ENCODE measurements around the gene GPC6.
A peak's percentile ranks its signal among the peaks of the same experiment; 100 is the strongest.

GPC6 gene

DNA sequence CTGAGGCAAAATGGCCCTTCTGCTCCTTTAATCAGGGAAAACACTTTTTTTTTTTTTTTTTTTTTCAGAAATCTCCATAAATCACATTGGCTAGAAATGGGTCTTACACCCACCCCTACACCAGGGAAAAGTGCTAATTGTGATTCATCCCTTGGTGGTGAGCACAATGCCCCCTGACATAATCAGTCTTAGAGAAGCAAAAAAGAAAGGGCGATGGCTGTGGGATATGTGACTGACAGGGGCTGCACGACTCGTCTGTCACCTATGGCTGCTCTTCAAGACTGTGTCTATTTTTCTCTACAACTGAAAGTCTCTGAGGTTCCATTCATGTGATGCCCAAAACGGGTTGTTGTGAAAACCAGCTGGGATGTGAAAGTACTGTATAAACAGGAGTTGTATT lies 3.6 kb upstream of the GPC6 start:
- no peak overlapping the region for H3K4me3 ChIP-seq (ENCODE audit: low read depth, low read length)
- no peak for DNase-seq (ENCODE audit: low read depth)
- TF ChIP-seq CTCF (conservative IDR thresholded peaks at IDR 0.05; ENCODE audit: low read depth, low read length), result no peak

GRCh38 chr13:93224535-93224934 lies 2.1 kb upstream of the GPC6 start:
- no peak overlapping the region for H3K4me3 ChIP-seq (ENCODE audit: low read depth, low read length)
- peak; percentile 38 for DNase-seq (ENCODE audit: low read depth)
- TF ChIP-seq CTCF (conservative IDR thresholded peaks at IDR 0.05; ENCODE audit: low read depth, low read length), result no peak

GRCh38 chr13:93225610-93226009 lies 997 bp upstream of the GPC6 start:
- no peak for TF ChIP-seq CTCF (conservative IDR thresholded peaks at IDR 0.05; ENCODE audit: low read depth, low read length)
- peak overlapping the region; percentile 88 for H3K4me3 ChIP-seq (ENCODE audit: low read depth, low read length)
- DNase-seq (ENCODE audit: low read depth), result no peak

DNA sequence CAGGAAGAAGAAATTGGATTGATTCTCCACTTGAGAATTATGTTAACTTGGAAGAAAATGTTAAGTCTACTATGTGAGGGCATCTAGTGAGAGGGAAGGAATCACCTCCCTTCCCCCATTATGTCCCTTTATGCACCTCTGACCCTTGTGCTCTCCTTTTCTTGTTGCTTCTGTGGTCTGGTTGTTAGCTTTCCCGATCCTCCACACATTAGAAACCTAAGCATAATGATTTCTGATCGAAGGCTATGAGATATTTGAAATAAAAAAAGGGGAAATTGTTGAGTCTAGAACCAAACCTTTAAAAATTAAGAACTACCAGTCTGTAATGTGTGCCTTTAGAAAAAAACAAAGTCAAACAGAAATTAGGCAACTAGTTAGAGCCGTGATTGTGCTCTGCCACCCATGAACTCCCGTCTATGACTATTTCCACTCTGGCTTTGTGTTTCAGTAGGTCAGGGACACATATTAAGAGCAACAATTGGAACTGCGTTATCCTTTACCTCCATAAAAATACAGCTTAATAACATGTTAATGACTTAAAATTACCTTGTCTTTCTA lies 463 bp upstream of the GPC6 start:
- no peak for TF ChIP-seq CTCF (conservative IDR thresholded peaks at IDR 0.05; ENCODE audit: low read depth, low read length)
- peak overlapping the region; percentile 88 for H3K4me3 ChIP-seq (ENCODE audit: low read depth, low read length)
- no peak for DNase-seq (ENCODE audit: low read depth)

DNA sequence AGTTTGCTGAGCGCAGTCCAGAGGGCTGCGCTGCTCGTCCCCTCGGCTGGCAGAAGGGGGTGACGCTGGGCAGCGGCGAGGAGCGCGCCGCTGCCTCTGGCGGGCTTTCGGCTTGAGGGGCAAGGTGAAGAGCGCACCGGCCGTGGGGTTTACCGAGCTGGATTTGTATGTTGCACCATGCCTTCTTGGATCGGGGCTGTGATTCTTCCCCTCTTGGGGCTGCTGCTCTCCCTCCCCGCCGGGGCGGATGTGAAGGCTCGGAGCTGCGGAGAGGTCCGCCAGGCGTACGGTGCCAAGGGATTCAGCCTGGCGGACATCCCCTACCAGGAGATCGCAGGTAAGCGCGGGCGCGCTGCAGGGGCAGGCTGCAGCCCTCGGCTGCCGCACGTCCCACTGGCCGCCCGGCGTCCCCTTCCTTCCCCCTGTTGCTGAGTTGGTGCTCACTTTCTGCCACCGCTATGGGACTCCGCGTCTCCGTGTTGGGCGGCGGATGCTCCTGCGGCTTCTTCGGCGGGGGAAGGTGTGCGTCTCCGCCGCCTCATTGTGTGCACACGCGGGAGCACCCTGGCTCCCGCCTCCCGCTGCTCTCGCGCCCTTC lies 772 bp downstream of the GPC6 start:
- TF ChIP-seq CTCF (conservative IDR thresholded peaks at IDR 0.05; ENCODE audit: low read depth, low read length), result peak; percentile 23
- peak; percentile 65 for DNase-seq (ENCODE audit: low read depth)
- peak overlapping the region; percentile 88 for H3K4me3 ChIP-seq (ENCODE audit: low read depth, low read length)

DNA sequence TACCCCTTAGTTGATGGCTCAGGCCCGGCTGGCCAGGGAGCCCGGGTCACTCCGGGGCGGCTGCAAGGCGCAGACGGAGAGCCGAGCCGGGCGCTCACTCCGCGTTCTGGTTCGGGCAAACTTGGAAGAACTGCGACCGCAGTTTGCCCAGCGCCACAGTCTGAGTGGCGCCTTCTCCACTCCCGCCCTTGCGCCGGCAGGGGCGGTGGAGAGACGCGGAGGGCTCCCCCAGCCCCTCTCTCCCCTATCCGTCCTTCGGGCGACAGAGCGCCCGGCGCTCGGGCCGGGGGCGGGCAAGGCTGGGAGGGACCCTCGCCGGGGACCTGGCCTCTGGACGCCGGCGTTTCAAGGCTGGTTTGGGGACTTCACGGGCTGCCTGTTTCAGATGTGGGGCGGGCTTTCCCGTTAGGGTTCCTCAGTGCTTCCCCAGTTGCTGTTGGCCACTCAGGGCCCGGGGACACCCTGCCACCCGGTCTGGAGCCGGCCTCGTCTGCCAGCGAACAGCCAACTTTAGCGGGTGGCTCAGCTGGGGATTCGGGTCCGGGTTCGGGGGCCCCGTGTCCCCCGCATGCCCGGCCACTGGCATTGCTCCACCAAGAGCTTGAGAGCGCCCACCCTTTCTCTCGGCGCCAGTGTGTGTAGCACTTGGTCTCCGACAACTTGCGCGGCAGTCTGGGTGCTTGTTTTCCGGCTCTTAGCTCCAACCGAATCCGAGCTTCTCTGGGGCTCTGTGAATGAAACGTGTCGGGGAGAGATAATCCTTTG lies 1.5 kb downstream of the GPC6 start:
- TF ChIP-seq CTCF (conservative IDR thresholded peaks at IDR 0.05; ENCODE audit: low read depth, low read length), result peak; percentile 68
- H3K4me3 ChIP-seq (ENCODE audit: low read depth, low read length), result peak overlapping the region; percentile 88
- peak; percentile 93 for DNase-seq (ENCODE audit: low read depth)

GRCh38 chr13:93228643-93228937 lies 2.0 kb downstream of the GPC6 start:
- H3K4me3 ChIP-seq (ENCODE audit: low read depth, low read length), result peak overlapping the region; percentile 88
- no peak for DNase-seq (ENCODE audit: low read depth)

More at GRCh38 chr13:93228643-93228937, 2.0 kb downstream of the GPC6 start:
- no peak for TF ChIP-seq CTCF (conservative IDR thresholded peaks at IDR 0.05; ENCODE audit: low read depth, low read length)

All from choroid plexus epithelial cell (primary cell).